ENCODE measurements around the gene CLCN5.

- TF ChIP-seq CTCF (IDR thresholded peaks at IDR 0.05) (no peak), POLR2AphosphoS5 (IDR thresholded peaks at IDR 0.05; ENCODE audit: low read depth, low read length) (no peak), SIN3A (IDR thresholded peaks at IDR 0.05; ENCODE audit: borderline replicate concordance, insufficient read depth, low read depth, low read length) (no peak), REST (IDR thresholded peaks at IDR 0.05; ENCODE audit: insufficient read depth in 1 of 2, low read depth in 2 of 2, low read length in 1 of 2) (no peak), TCF7L2 (IDR thresholded peaks at IDR 0.05; ENCODE audit: low read depth, low read length) (no peak)
These were observed 189.3 kb downstream of the CLCN5 start for GRCh38 chrX:50111742-50112141.
